ACC112 (cell line): ENCODE results near the gene DND1.
"Not testable (repeated sequence)": the region's sequence is repeated elsewhere in the genome, so short reads cannot be mapped to it uniquely, and the experiment has no call there.

ENCODE experiments used
- H2AFZ ChIP-seq: fragments of 200-600 bp; sonication (generic); one replicate; pipeline ENCODE4 v1.6.0; 2017; ENCODE audit warnings: antibody characterized with exemption, low read length; ENCODE audit not compliant: unreplicated experiment
- H3K27ac ChIP-seq: fragments of 200-600 bp; sonication (generic); 2 replicates; pipeline ENCODE4 v1.5.1; 2014; ENCODE audit warnings: low read depth, mild to moderate bottlenecking, antibody characterized with exemption, low read length, moderate library complexity
- H3K27me3 ChIP-seq: fragments of 200-600 bp; sonication (generic); 2 replicates; pipeline ENCODE4 v1.6.1; 2014; ENCODE audit warnings: mild to moderate bottlenecking, antibody characterized with exemption, low read length, moderate library complexity, mixed read lengths; ENCODE audit not compliant: insufficient read depth
- H3K36me3 ChIP-seq: fragments of 200-600 bp; sonication (generic); 2 replicates; pipeline ENCODE4 v1.6.1; 2016; ENCODE audit warnings: mild to moderate bottlenecking, antibody characterized with exemption, low read length, moderate library complexity, mixed read lengths; ENCODE audit not compliant: insufficient read depth
- H3K4me1 ChIP-seq: fragments of 200-600 bp; sonication (generic); one replicate; pipeline ENCODE4 v1.6.1; 2016; ENCODE audit warnings: low read length, mixed read lengths; ENCODE audit not compliant: insufficient read depth, unreplicated experiment, control insufficient read depth
- H3K4me3 ChIP-seq: fragments of 200-600 bp; sonication (generic); 2 replicates; pipeline ENCODE4 v1.5.1; 2014; ENCODE audit warnings: mild to moderate bottlenecking, low read depth, low read length
- H3K79me2 ChIP-seq: fragments of 200-600 bp; sonication (generic); one replicate; pipeline ENCODE4 v1.6.0; 2016; ENCODE audit warnings: low read length; ENCODE audit not compliant: control insufficient read depth, unreplicated experiment, insufficient read depth

DND1 gene

DNA sequence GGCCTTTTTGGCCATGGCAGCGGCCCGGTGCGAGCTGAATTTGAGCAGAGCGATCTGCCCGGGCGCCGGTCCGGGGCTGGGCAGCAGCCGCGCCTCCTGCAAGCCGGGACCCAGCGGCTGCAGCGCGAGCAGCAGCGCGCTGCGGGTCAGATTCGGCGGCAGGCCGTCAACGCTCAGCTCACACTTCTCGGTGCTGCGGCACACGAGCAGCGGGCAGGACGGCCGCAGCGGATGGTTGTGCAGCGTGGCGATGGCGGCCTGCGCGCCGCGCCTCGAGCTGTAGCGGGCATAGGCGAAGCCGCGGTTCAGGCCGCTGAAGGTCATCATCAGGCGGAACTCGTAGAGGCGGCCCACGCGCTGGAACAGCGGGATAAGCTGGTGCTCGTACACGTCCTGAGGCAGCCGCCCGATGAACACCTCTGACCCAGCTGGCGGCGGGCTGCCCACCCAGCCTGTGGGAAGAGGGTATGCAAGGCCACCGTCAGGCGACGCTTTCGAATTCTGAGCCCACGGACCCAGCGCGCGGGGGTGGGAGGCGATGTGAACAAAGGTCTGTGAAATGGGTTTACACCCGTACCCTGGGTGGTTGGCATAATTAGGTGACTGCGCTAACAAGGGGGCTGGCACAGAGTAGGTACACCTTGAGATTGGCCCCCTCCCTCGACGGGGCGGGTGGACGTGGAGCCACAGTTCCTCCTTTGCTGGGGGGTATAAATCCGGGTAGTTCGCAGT lies 755 bp downstream of the DND1 start:
- Histone ChIP-seq H3K79me2 (peaks cover 8% of the 10 kb centered on the region), H3K27ac (no peak overlapping the region), H3K4me3 (no peak overlapping the region), H3K4me1 (no peaks in the 10 kb centered on the region), H3K36me3 (peaks cover 22% of the 10 kb centered on the region; the same call in 1 of the 2 replicates), H3K27me3 (no peaks in the 10 kb centered on the region), H2AFZ (no peak overlapping the region)

GRCh38 chr5:140671472-140672125 lies 1.8 kb downstream of the DND1 start:
- H3K27ac ChIP-seq: no peak overlapping the region
- H3K79me2 ChIP-seq: peaks cover 18% of the 10 kb centered on the region

GRCh38 chr5:140671035-140671434 lies 2.3 kb downstream of the DND1 start:
- H3K27me3 ChIP-seq, H3K4me1 ChIP-seq, H3K4me3 ChIP-seq, H2AFZ ChIP-seq, H3K27ac ChIP-seq: not testable (repeated sequence)
- Histone ChIP-seq H3K79me2 (peaks cover 24% of the 10 kb centered on the region), H3K36me3 (peaks cover 22% of the 10 kb centered on the region; the same call in 1 of the 2 replicates)

More at GRCh38 chr5:140671472-140672125, 1.8 kb downstream of the DND1 start:
- no peak overlapping the region for H2AFZ ChIP-seq
- H3K27me3 ChIP-seq: no peaks in the 10 kb centered on the region
- peaks cover 22% of the 10 kb centered on the region; the same call in 1 of the 2 replicates for H3K36me3 ChIP-seq
- H3K4me3 ChIP-seq: no peak overlapping the region
- H3K4me1 ChIP-seq: peaks cover 2% of the 10 kb centered on the region

GRCh38 chr5:140664359-140665119 lies 8.8 kb downstream of the DND1 start, which contains the start of gene WDR55:
TSS of gene WDR55 (plus strand) at chr5:140664904. CDS start at chr5:140664913, 9 bp downstream.
- peak within 1 kb of the TSS; percentile 96 for H2AFZ ChIP-seq
- peak within 1 kb of the TSS; percentile 85 for H3K27ac ChIP-seq
- H3K4me1 ChIP-seq: peaks cover 14% of the 10 kb centered on the region
- peaks cover 30% of the 10 kb centered on the region for H3K36me3 ChIP-seq
- peaks cover 37% of the 10 kb centered on the region for H3K79me2 ChIP-seq
- peak within 1 kb of the TSS; percentile 92 for H3K4me3 ChIP-seq
- no peaks in the 10 kb centered on the region for H3K27me3 ChIP-seq

GRCh38 chr5:140664030-140664358 lies 9.4 kb downstream of the DND1 start:
- peak overlapping the region; percentile 96 for H2AFZ ChIP-seq
- no peaks in the 10 kb centered on the region for H3K27me3 ChIP-seq
- peaks cover 37% of the 10 kb centered on the region for H3K79me2 ChIP-seq
- H3K4me1 ChIP-seq: peaks cover 14% of the 10 kb centered on the region
- peak overlapping the region; percentile 85 for H3K27ac ChIP-seq
- H3K36me3 ChIP-seq: peaks cover 35% of the 10 kb centered on the region
- H3K4me3 ChIP-seq: peak overlapping the region; percentile 92

DNA sequence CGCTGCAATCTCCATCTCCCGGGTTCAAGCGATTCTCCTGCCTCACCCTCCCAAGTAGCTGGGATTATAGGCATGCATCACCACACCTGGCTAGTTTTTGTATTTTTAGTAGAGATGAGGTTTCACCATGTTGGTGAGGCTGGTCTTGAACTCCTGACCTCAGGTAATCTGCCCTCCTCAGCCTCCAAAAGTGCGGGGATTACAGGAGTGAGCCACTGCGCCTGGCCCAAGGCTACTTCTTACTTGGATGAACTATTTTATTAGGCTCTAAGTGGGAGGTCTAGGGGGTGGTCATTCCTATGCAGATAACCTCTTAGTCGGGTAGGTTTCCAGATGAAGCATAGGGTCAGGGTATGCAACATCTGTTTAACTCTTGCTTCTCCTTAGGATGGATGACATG lies 13.0 kb downstream of the DND1 start:
- not testable (repeated sequence) for H2AFZ ChIP-seq, H3K27me3 ChIP-seq, H3K27ac ChIP-seq, H3K4me3 ChIP-seq, H3K79me2 ChIP-seq, H3K4me1 ChIP-seq
- peaks cover 37% of the 10 kb centered on the region for H3K36me3 ChIP-seq

DNA sequence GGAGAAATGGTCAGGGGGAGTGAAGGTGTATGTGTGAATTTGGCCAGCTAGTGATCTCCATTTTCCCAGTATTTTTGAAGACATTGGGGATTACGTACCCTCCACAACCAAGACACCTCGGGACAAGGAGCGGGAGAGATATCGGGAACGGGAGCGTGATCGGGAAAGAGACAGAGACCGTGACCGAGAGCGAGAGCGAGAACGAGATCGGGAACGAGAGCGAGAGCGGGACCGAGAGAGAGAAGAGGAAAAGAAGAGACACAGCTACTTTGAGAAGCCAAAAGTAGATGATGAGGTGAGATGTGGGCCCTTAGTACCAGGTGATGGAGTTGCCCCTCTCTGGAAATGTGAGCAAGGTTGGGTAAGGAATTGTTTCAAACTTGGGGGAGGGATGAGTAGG lies 14.5 kb downstream of the DND1 start:
- no peak overlapping the region for H3K4me3 ChIP-seq
- H3K4me1 ChIP-seq: peaks cover 1% of the 10 kb centered on the region
- no peak overlapping the region for H2AFZ ChIP-seq
- H3K36me3 ChIP-seq: peaks cover 48% of the 10 kb centered on the region
- H3K79me2 ChIP-seq: no peaks in the 10 kb centered on the region
- no peak overlapping the region for H3K27ac ChIP-seq
- no peaks in the 10 kb centered on the region for H3K27me3 ChIP-seq

GRCh38 chr5:140647042-140647419 lies 26.3 kb downstream of the DND1 start:
- Histone ChIP-seq H3K79me2 (peaks cover 28% of the 10 kb centered on the region), H3K36me3 (peaks cover 32% of the 10 kb centered on the region), H3K4me1 (peaks cover 6% of the 10 kb centered on the region), H3K27ac (peak overlapping the region; percentile 64; the same call in 1 of the 2 replicates), H3K4me3 (peak overlapping the region; percentile 83), H3K27me3 (no peaks in the 10 kb centered on the region), H2AFZ (peak overlapping the region; percentile 80)

DNA sequence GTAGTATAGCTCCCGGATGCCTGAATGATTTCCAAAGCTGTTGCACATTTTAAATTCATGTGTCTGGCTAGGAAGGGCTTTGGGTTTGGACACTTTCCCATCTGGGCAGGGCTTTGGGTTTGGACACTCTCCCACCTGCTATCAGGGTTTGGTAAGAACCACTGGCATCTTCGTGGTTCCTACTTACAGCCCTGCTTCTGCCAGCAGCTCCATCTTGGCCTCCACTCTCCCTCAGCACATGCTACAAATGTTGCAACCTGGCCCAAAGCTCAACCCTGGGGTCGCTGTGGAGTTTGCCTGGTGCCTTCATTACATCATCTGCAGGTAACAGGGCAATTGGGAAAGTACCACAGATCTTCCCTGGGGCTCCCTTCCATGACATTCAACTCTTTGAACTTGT lies 30.7 kb downstream of the DND1 start:
- H3K79me2 ChIP-seq: peaks cover 25% of the 10 kb centered on the region
- no peak overlapping the region for H2AFZ ChIP-seq
- H3K4me3 ChIP-seq: no peak overlapping the region
- no peak overlapping the region for H3K27ac ChIP-seq
- no peaks in the 10 kb centered on the region for H3K27me3 ChIP-seq
- peaks cover 11% of the 10 kb centered on the region; the same call in 1 of the 2 replicates for H3K36me3 ChIP-seq
- H3K4me1 ChIP-seq: peaks cover 12% of the 10 kb centered on the region

DNA sequence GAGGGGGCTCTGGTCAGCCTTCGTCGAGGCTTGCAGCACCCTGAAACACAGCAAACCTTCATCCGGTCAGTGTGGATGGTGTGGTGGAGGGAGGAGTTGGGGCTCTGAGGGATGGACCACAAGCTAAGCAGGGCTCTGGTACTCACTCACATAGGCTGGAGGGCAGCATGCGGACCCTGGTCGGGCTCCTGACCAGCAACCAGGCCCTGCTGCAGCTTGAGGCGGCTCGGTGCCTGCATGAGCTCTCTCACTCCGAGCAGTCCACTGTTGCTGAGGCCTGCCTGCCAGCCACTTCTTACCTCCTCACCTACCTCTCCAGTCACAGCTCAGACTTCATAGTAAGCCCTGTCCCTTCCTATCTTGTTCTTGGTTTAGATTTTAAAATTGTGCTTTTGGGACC lies 31.7 kb downstream of the DND1 start:
- Histone ChIP-seq H3K79me2 (peaks cover 19% of the 10 kb centered on the region), H3K4me1 (peaks cover 12% of the 10 kb centered on the region), H3K27me3 (no peaks in the 10 kb centered on the region), H2AFZ (no peak overlapping the region), H3K27ac (no peak overlapping the region), H3K36me3 (peaks cover 11% of the 10 kb centered on the region; the same call in 1 of the 2 replicates), H3K4me3 (no peak overlapping the region)
